Measurements from ENCODE around the gene IL15RA. TPM values are rescaled to one million over a fixed set of nuclear protein-coding genes. Genes with fewer than 3 reads are reported as not detected.

IL15RA gene, protein sequence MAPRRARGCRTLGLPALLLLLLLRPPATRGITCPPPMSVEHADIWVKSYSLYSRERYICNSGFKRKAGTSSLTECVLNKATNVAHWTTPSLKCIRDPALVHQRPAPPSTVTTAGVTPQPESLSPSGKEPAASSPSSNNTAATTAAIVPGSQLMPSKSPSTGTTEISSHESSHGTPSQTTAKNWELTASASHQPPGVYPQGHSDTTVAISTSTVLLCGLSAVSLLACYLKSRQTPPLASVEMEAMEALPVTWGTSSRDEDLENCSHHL
- 3.0 and 3.4 TPM in 2 replicates for total RNA-seq

GRCh38 chr10:5977471-5978229 lies at the start of gene IL15RA:
IL15RA (minus strand) TSS chr10:5977543; CDS start chr10:5977492, 51 bp downstream.

Small RNAs within 50 kb of the gene (small RNA-seq; reads per million reads assigned to genes)
- not detected for gene RF00397

Other genes with a start within 250 kb of the IL15RA start
- gene GDI2, start 164.1 kb downstream of the IL15RA start, total RNA-seq, result 385 and 422 TPM in 2 replicates
- 7.3 and 7.5 TPM in 2 replicates for gene ANKRD16, start 87.7 kb downstream of the IL15RA start, total RNA-seq
- 81.0 and 114 TPM in 2 replicates for gene FBH1, start 87.3 kb downstream of the IL15RA start, total RNA-seq
- gene IL2RA, start 84.8 kb upstream of the IL15RA start, total RNA-seq, result not detected in 2 replicates
- 24.3 and 25.1 TPM in 2 replicates for gene RBM17, start 111.5 kb upstream of the IL15RA start, total RNA-seq
- gene PFKFB3, start 225.4 kb upstream of the IL15RA start, total RNA-seq, result 99.7 and 103 TPM in 2 replicates